Activated CD8-positive, alpha-beta T cell treated with anti-CD3 and anti-CD28 coated beads for 36 hours (primary cell): ENCODE measurements around the gene PRCD. TPM values are rescaled to one million over a fixed set of nuclear protein-coding genes. Genes with fewer than 3 reads are reported as not detected.

Experiments
- ATAC-seq: fragments of 200-7000 bp; cut with Tn5 transposase; one replicate; pipeline ENCODE4 v1.10.0; 2021; ENCODE audit warnings: mild to moderate bottlenecking, moderate library complexity
- CTCF ChIA-PET: fragments of 350-600 bp; sonication (Branson Sonifier 250); formaldehyde crosslinking; loops from one replicate; lab custom pipeline; 2021; ENCODE audit warnings: antibody characterized with exemption; lab: Charles Lee
- POLR2A ChIA-PET: fragments of 350-600 bp; sonication (Branson Sonifier 250); formaldehyde crosslinking; loops from one replicate; lab custom pipeline; 2021; ENCODE audit warnings: antibody characterized with exemption; lab: Charles Lee
- DNase-seq: peaks from one replicate; pipeline ENCODE4 v3.0.0-alpha.2; 2020
- H3K27ac Mint-ChIP-seq: one replicate; pipeline ENCODE4 v1.8.0; 2021; ENCODE audit warnings: mild to moderate bottlenecking, mixed read lengths
- H3K27me3 Mint-ChIP-seq: one replicate; pipeline ENCODE4 v1.8.0; 2021; ENCODE audit warnings: mixed read lengths
- H3K36me3 Mint-ChIP-seq: one replicate; pipeline ENCODE4 v1.8.0; 2021; ENCODE audit warnings: low read depth, mixed read lengths
- H3K4me1 Mint-ChIP-seq: one replicate; pipeline ENCODE4 v1.8.0; 2021; ENCODE audit warnings: low read depth, mixed read lengths
- H3K4me3 Mint-ChIP-seq: one replicate; pipeline ENCODE4 v1.8.0; 2021; ENCODE audit warnings: mild to moderate bottlenecking, moderate library complexity, mixed read lengths
- H3K9me3 Mint-ChIP-seq: one replicate; pipeline ENCODE4 v1.8.0; 2021; ENCODE audit warnings: mixed read lengths
- CTCF ChIP-seq: fragments of 200-600 bp; IDR thresholded peaks from one replicate; pipeline ENCODE4 v1.8.0; 2022; ENCODE audit warnings: antibody characterized with exemption, mild to moderate bottlenecking
- intact Hi-C: fragments of 100-400 bp; cut with micrococcal nuclease; formaldehyde crosslinking; loops from one replicate; pipeline ENCODE4 v1.10.0; 2022
- total RNA-seq, 2 experiments: library from RNA; stranded (reverse); gene quantifications; one replicate each; pipeline ENCODE4 v1.2.3, GENCODE V29; 2021

The PRCD gene
- total RNA-seq, 2 experiments from 2014 or later: not detected

- Mint-ChIP-seq H3K27me3 (peaks cover 4% of the 10 kb centered on the region), H3K9me3 (no peaks in the 10 kb centered on the region), H3K4me1 (peaks cover 5% of the 10 kb centered on the region), H3K4me3 (no peak overlapping the region), H3K27ac (no peak overlapping the region), H3K36me3 (no peaks in the 10 kb centered on the region)
- CTCF ChIA-PET: interaction anchor here (0.6 to 5.6 kb wide), 19 partner anchors 10 to 567 kb away, joined by 3 to 69 read pairs (median 4); no protein-coding TSS in a partner anchor
- peak; percentile 89 for ATAC-seq
- POLR2A ChIA-PET: interaction anchor here (1.3 to 6.2 kb wide), 2 partner anchors 11 to 19 kb away, joined by 5 to 40 read pairs; no protein-coding TSS in a partner anchor
- intact Hi-C loops: no loop called here
- peak; percentile 70 for DNase-seq
- peak; percentile 67 for TF ChIP-seq CTCF
Measured at GRCh38 chr17:76547183-76547641, 7.4 kb downstream of the PRCD start.

GRCh38 chr17:76547642-76548202 lies 7.9 kb downstream of the PRCD start:
- Mint-ChIP-seq H3K4me1 (peaks cover 5% of the 10 kb centered on the region), H3K36me3 (no peaks in the 10 kb centered on the region), H3K27me3 (peaks cover 2% of the 10 kb centered on the region), H3K27ac (no peak overlapping the region), H3K4me3 (no peak overlapping the region), H3K9me3 (no peaks in the 10 kb centered on the region)
- CTCF ChIA-PET: interaction anchor here (1.0 to 5.6 kb wide), 6 partner anchors 9 to 54 kb away, joined by 3 to 69 read pairs (median 5); no protein-coding TSS in a partner anchor
- ATAC-seq (no peak), DNase-seq (no peak)
- intact Hi-C loops: no loop called here
- TF ChIP-seq CTCF: peak; percentile 14
- POLR2A ChIA-PET: interaction anchor here (1.3 to 6.2 kb wide), 2 partner anchors 10 to 20 kb away, joined by 5 to 40 read pairs; no protein-coding TSS in a partner anchor

- Mint-ChIP-seq H3K36me3 (no peaks in the 10 kb centered on the region), H3K9me3 (no peaks in the 10 kb centered on the region)
- ATAC-seq: no peak
Measured at GRCh38 chr17:76548378-76549214, 8.8 kb downstream of the PRCD start.

GRCh38 chr17:76549215-76549518 lies 9.3 kb downstream of the PRCD start:
- ChIA-PET POLR2A (interaction anchor here (0.8 to 1.1 kb wide), 2 partner anchors 9 to 64 kb away, joined by 3 to 5 read pairs; no protein-coding TSS in a partner anchor), CTCF (interaction anchor here (0.7 to 4.6 kb wide), 6 partner anchors 8 to 75 kb away, joined by 3 to 36 read pairs (median 4); partner anchors contain the start of gene ST6GALNAC2)
- Mint-ChIP-seq H3K4me1 (peaks cover 5% of the 10 kb centered on the region), H3K36me3 (no peaks in the 10 kb centered on the region), H3K27me3 (peaks cover 1% of the 10 kb centered on the region), H3K27ac (no peak overlapping the region), H3K9me3 (no peaks in the 10 kb centered on the region), H3K4me3 (no peak overlapping the region)
- intact Hi-C loops: no loop called here
- ATAC-seq: no peak
- no peak for DNase-seq
- no peak for TF ChIP-seq CTCF

More at GRCh38 chr17:76548378-76549214, 8.8 kb downstream of the PRCD start:
- H3K4me3 Mint-ChIP-seq: no peak overlapping the region
- H3K27ac Mint-ChIP-seq: no peak overlapping the region
- ChIA-PET POLR2A (interaction anchor here (0.8 to 1.1 kb wide), 2 partner anchors 10 to 63 kb away, joined by 3 to 5 read pairs; no protein-coding TSS in a partner anchor), CTCF (interaction anchor here (0.7 to 4.6 kb wide), 7 partner anchors 9 to 75 kb away, joined by 3 to 36 read pairs (median 3); partner anchors contain the start of genes PRCD and ST6GALNAC2)
- peak; percentile 2 for TF ChIP-seq CTCF
- intact Hi-C loops: no loop called here
- DNase-seq: no peak
- peaks cover 1% of the 10 kb centered on the region for H3K27me3 Mint-ChIP-seq
- H3K4me1 Mint-ChIP-seq: peaks cover 5% of the 10 kb centered on the region
